NCI-H1930 (cell line): ENCODE results near the gene ASXL3.

Source experiments
- DNase-seq, 2 experiments: peaks; one replicate each; lab custom pipeline; 2025; lab: John Stamatoyannopoulos, UW

Gene ASXL3

DNA sequence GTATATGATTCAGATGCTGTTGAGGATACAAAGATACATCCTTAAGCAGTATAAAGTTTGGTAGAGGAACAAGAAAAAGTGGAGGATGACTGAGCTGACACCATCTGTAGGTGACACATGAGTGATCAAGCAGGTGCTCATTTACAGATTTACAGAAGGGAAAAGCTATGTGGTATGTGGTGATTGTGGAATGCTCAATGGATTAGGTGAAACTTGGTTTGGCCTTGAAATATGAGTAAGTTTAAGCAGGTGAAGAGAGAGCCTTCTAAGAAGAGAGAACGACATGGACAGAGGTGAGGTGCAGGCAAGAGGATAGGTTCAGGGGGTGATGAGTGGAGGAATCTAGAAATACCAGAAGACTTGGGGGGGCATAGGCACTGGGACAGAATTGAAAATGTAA lies 5.9 kb downstream of the ASXL3 start:
- DNase-seq: no peak

DNA sequence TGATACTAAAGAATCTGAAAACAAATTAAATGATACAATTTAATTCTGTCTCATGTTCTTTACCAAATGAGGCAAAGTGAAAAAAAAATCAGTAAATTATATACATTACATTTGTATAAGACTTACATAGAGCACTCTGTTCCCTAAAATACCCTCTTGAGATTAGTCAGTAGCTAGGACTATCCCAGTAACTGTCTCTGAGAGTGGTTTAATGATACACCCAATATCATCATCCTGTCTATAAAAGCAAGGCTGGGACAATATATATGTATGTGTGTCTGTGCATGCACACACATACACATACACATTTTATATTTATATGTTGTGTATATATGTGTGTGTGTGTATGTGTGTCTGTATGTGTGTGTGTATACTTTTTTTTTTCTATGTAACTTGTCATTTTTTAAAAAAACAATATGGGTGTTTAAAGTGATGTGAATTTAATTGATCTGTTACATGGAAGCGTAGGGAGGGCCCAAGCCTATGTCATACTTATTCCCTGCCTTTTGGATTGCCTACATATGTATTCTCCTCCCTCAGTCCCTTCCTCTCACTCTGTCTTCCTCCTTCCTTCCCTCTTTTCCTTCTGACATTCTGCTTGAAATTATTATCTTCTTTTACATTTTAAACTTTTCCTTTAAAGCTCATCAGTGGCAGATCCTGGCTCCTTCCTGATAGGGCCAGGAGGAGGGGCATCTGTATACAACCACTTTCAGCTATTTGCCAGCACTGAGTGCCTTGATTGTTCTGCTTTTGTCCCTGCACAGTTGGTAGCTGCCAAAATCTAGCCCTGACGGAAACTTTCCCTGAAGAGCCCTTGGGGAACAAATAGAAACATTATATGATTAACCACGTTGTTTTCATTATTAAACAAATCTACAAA lies 6.8 kb downstream of the ASXL3 start:
- DNase-seq: no peak

DNA sequence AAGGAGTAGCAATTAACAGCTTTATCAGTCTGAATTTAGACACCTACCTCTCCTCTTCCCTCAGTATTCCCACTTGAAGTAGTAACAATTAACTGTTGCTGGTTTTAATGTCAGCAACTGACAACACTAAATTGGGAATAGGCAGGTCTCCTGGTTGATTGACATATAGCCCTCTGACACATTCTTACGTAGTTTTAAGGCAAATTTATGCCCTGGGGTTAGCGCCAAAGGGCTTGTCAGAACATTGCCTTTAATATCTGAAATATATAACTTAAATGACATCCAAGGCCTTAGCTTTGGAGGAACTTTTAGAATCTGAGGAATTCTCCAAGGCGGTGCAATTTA lies 7.4 kb downstream of the ASXL3 start:
- DNase-seq: no peak

DNA sequence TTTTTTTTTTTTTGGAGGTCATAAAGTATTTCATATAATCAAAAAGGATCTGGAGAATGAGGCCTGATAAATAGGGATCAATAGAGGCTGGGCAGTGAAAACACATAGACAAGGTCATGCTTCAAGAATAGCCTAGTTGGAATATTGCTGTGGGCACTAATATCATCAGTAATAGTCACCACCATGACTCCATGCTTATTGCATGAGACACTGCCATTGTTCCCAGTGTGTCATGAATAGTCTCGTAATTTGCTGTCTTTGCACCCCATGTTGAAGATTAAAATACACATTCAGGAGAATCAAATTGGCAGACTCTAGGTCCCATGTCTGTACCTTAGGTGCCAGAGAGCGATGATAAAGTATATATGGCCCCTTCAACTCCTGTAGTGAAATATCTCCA lies 10.3 kb downstream of the ASXL3 start:
- DNase-seq: no peak

DNA sequence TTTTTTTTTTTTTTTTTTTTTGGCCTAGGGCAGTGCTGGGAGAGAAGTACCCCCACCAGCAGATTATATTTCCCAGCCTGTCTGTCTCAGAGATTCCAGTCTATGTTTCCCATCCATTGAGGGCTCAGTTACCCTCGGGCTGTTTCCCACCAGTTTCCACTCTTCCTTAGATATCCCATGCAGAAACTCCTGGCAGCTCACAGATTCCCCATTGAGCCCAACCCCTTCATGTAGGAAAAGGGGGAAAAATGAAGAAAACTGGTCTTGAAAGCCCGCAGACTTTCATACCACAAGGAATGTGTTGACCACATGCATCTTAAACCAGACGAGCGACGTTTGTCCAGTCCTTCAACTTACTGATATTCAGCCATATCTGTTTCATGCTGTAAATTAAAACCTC lies 15.2 kb downstream of the ASXL3 start:
- no peak for DNase-seq

DNA sequence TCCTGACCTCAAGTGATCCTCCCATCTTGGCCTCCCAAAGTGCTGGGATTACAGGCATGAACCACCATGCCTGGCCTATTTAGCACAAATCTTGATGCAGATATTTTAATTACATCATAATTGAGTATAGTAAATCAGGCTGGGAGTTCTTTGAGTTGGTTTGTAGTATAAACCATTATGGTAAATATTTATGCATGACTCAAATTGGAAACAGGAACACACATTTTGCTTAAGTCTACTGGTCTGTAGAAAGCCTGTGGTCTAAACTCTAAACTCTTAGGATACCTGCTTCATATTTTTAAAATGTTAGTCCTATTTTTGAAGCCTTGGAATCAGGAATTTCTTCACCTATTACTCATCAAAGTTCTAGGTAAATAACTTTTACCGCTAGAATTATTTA lies 16.8 kb downstream of the ASXL3 start:
- DNase-seq: no peak

DNA sequence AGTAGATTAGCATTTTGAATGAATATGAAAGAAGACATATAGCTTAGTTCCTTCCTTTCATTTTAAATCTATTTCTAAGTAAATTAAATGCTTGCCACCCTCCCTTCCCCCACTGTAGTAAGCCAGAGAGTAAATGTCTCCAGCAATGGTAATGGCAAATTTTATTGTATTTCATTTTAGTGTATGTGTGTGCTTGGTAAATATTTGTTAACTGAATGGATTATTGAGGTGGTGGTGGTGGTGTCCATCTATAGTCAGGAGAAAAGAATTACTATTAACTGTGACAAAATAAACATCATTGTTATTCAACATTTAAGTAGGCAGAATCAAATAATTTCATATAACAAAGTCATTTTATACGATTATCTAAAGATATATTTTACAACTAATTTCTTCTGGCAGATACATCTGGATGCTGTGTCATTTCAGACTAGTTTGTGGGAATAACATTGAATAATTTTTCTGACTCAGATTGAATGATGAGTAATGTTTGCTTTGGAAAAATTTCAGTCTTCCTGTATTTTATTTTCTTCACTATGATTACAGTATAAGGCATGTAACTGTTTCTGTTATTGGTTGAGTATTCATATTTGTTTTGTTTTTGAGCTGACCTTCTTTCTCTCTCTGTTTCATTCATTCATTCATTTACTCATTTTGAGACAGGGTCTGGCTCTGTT lies 18.3 kb downstream of the ASXL3 start:
- no peak for DNase-seq

DNA sequence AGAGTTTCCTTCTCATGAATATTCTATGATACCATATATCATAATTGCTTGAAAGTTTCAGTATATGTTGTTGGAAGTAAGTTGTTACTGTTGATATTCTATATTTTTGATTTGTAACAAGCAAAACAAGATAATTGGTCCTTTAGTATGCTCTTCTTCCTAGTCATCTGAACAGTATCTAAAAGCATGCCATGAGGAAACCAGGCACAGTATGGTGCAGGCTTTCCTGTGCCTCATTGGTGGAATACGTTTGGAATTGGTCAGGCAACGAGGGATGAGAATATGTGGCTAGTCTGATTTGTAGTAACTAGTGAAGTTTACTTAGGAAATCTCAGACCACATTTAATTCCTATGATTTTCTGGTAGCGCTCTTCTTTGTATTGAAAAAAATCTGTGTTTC lies 22.8 kb downstream of the ASXL3 start:
- DNase-seq: no peak

DNA sequence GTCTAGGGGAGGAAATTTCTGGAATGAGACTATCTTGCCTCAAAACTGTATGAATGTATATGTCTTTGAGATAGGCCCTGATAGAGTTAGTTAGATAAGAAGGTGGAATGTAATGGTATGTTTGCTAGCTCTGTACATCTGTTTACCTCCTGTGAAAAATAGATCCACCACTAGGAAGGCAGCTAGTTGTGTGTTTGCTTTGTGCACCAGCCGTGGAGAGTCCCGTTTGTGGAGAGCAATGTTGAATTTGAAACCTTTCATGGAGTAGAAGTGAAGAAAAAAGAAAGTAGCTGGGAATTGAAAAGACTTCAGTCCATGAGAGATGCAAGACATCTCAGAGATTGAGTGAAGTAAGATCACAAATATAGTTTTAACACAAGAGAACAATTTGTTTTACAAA lies 25.4 kb downstream of the ASXL3 start:
- DNase-seq: no peak

DNA sequence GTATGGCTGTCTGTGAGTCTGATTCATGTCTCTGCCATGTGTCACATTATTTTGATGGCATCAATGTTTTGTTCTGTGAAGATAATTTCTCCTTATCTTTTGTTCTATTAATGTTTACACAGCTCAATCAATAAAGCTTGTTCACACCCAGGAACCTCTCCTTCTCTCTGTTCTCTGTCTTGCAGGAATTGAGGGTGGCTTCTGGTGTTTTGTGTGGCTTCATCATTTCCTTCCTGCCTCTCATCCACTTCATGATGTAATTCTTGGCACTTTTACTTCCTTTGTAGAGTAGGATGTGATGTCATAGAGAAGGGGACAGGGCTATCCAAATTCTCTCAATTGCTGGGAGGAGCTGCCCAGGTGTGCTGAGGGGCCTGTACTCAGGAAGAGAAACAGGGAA lies 27.2 kb downstream of the ASXL3 start:
- no peak for DNase-seq

DNA sequence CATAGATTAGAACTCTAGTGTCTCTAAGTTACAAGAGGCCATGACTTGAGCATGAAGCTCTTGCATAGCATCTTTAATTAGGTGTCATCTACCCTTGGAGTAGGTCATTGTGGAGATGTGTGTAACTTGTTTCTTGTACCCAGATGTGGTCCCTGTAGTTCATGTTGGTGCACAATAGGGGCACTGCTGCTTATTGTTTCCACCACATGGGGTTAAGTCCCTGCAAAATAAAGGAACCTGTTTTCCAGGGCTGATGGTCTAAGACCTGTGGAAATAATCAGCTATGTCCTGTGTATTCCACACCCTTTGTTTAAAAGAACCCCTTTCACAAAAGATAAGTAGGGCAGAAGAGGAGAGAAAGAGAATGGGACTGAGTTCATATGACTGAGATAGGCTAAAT lies 28.6 kb downstream of the ASXL3 start:
- DNase-seq: no peak

DNA sequence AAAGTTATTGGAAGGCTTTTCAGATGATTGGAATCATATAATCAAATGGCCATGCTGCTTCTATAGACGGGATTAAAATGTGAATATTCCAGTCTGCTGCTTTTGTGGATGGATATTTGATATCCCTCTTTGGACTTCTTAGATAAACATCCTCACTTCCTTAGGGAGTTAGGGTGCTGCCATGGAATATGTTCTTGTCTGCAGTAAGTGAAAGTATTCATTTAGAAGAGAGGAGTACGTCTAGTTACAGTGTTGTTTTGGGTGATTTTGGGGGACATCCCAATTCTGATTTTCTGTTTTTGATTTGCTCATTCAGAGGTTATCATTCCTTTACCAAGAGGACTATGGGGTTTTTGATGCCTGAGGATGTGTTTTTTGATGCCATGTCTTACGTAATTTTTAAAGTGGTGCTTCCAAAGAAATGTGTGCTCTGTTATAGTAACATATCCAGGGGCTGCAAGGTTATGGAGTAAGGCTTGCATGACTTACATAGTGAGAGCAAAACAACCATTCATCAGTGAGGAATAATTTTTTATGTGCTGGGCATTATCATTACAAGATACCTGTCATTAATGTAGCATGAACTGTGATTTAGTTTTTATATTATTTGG lies 33.6 kb downstream of the ASXL3 start:
- DNase-seq: no peak

DNA sequence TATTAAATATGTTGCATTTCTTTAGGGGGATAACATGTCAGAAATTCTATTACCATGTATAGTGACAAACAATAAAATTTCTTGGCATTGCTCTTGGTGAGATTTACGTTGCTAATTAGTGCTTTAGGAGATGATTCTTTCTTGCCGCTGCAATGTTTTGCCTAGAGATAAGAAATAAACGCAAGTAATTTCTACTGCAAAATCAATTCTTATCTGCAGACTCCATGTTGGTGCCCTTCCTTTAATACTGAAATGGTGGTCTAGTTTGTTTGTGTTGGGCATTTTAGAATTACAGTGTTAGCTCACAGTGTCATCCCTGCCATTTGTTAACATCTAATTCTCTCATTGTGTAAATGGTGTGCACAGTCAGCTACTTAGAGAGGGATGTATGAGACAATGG lies 34.6 kb downstream of the ASXL3 start:
- DNase-seq: no peak

DNA sequence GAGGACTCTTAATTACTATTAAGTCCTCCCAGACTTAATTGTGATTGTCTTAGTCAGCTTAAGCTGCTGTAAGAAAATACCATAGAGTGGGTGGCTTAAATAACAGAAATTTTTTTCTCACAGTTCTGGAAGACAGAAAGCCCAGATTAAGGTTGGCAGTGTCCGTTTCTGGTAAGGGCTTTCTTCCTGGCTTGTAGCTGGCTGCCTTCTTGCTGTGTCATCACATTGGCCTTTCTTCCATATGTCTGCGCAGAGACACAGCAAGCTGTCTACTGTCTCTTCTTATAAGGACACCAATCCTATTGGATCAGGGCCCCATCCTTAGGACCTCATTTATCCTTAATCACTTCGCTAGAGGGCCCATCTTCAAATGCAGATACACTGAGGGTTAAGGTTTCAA lies 38.5 kb downstream of the ASXL3 start:
- DNase-seq: no peak

DNA sequence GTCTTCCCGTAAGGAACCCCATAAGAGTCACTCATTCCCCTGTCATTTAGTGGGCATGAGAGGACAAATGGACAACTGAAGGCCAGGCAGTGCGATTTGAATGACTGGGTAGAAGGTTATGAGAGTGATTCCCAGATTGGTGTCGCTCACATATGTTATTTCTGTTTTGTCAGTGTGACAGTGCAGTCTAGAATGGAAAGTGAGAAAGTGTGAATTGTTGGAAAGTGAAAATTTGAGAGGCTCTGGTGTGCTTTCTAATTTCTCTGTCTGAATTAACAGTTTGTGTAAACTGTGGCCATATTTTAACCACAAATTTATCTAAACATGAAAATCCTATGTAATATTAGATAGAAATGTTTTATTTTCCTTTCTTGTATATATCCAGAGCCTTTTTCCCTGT lies 49.1 kb downstream of the ASXL3 start:
- DNase-seq: no peak

DNA sequence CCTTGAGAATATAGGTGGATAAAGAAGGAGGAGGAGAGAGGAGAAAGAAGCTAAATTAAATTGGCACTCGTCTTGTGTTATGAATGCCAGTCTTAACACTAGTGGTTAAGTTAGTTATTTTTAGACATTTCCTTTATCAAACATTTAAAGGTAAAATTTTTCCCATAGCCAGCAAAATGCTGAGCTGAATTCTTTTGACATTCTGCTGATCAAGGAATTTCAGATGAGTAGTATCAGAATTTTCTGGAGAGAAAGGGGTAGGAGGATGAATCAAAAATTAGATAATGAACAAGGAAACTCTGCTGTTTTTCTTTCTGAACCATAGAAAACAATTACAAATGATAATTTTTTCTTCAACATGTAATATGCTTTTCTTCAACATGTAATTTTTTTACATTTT lies 52.5 kb downstream of the ASXL3 start:
- no peak for DNase-seq

DNA sequence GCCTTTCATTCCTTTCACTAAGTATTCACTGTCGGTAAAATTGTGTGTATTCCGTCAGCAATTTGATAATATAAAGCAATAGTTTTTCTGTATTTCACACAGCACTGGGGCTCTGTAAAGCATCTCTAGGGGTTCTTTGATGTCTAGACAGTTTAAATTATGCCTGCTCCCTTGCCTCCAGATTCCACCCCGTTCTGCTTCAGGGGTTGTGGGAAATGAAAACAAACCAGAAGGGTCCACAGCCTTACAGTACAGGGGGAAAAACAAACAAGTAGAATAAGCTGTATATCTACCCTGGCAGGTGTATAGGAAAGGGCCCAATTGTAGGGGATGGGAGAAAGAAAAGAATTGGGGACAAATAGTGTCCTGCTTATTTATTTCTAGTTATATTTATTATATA lies 63.1 kb downstream of the ASXL3 start:
- DNase-seq: no peak

DNA sequence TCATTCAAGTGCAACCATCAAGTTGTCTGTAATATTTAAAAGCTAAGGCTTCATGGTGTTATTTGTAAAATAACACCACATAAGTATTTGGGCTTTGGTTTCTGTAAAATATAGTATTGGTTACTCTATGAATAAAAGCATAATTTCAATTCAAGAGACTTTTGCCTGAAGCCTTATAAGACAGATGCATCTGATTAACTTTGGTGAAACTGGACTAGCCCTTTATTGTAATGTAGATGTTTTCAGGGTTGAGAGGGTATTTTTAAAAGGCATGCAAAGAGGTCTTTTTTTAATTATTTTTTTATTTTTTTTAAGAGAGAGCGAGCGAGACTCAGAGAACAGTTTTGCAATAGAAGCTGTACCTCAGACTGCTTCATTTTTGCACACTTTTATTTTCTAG lies 66.5 kb downstream of the ASXL3 start:
- DNase-seq: no peak

DNA sequence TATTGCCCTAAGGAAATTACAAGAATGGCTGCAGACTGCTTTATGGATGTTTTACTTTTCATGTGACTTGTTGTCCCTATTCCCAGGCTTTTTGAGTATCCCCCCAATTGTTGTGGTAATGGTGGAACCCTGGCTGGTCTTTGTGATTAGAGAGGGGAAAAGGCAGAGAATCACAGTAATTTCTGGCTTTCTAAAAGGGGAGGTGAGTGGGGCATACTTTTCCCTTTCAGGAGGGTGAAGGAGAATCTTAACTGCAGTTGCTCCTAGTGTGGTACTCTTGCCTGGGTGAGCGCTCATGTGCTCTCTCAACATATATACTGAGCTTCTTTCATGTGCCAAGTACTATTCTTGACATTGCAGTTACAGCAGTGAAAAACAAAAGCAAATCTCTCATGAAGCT lies 69.3 kb downstream of the ASXL3 start:
- no peak for DNase-seq

DNA sequence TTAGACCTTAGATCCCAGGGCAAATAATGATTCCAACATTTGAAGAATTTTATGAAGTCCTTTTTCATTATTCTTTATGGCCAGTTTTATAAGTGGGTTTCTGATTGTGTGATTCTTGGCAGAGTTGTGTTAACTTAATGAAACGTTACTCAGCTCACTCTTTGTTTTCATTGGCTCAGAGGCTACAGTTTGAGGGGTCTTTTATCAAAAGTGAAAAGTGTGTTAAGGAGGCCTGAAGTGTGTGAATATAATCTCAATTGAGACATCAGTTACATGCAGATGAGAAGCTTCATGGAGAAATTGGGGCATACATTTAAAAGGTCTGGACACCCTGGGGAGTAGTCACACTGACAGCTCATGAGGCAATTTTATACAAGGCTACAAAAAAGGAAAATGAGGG lies 74.6 kb downstream of the ASXL3 start:
- no peak for DNase-seq

DNA sequence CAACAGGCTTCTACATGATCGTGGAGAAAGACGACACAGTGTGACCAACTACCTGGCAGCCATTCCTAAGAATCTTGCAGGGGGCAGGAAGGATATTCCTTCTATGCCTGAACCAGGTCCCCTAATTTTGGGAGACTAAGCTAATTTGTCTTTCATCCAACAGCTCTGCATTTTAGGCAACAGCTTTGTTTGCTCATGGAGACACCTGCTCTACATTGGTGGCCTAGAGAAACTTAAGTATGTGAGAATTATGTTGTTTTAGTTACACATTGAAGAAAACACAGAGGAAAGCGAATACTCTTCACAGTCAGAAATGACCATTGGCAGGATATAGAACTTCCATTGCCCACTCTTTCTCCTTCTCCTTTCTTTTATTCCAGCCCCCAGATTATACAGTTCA lies 75.2 kb downstream of the ASXL3 start:
- DNase-seq: no peak

DNA sequence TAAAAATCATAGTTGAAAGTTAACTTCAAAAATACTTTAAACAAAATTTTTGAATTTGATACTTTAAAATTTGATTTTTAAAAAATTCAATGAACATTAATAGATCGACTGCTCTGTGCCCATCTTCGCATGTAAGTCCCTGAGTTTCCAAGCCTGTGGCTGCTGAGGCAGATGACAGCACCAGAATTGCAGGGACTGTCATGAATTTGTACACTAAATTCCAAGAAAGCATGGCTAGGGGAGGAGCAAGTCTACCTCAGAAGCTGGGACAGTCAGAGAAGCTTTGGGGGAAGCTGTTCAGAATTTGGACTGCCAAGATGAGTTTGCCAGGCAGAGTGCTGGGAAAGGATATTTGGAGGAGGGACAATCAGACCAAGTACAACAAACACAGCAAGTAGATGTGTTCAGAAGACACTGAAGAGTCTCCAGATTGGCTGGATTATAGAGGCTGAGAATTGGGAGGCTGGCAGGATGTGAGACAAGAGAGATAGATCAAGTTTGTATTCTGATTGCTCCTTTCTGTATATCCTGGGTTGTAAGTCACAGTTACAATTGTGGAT lies 79.0 kb downstream of the ASXL3 start:
- no peak for DNase-seq

DNA sequence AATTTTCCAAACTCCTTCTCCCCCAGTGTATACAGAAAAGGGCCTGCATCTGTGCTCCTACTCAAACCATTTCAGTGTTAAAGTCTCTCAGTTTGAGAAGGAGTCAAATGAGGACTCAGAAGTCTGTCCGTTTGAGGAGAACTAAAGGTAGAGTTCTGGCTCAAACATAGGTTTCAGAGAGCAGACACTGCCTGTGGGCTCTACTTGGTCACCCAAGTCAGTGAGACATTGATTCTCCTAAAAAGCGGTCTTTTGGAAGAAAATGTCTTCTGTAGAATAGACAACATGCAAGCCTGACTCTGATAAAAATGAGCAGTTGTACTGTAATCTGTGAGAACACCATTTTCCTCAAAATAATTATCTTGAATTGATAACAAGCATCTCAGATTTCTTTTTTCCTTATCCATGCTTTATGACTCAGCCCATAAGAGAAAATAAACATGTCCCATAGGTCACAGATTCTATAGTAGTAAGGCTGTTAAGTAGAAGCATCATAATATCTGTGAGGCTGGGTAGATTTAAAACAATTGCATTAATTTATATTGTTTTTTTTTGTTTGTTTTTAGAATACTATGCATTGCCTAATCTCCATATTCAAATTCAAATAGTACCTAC lies 82.8 kb downstream of the ASXL3 start:
- DNase-seq: no peak
